Upper lobe of right lung (tissue), 1 donor: ENCODE data around the gene CMIP. TPM values are rescaled to one million over a fixed set of nuclear protein-coding genes. Genes with fewer than 3 reads are reported as not detected.

Experiments used
- ATAC-seq: fragments of 200-7000 bp; cut with Tn5 transposase; one replicate; pipeline ENCODE4 v1.9.1; 2020; ENCODE audit warnings: mild to moderate bottlenecking, moderate library complexity
- DNase-seq: peaks from one replicate; pipeline ENCODE4 v3.0.0-alpha.2; 2020
- H3K27ac ChIP-seq: fragments of 200-600 bp; one replicate; pipeline ENCODE4 v1.8.0; 2022
- H3K27me3 ChIP-seq: fragments of 200-600 bp; one replicate; pipeline ENCODE4 v1.8.0; 2022; ENCODE audit warnings: mild to moderate bottlenecking
- H3K36me3 ChIP-seq: fragments of 200-600 bp; one replicate; pipeline ENCODE4 v1.8.0; 2022
- H3K4me1 ChIP-seq: fragments of 200-600 bp; one replicate; pipeline ENCODE4 v1.8.0; 2022
- H3K4me3 ChIP-seq: fragments of 200-600 bp; one replicate; pipeline ENCODE4 v1.8.0; 2022; ENCODE audit warnings: mild to moderate bottlenecking
- H3K9me3 ChIP-seq: fragments of 200-600 bp; one replicate; pipeline ENCODE4 v1.8.0; 2022
- intact Hi-C: fragments of 100-400 bp; cut with DNase I; formaldehyde crosslinking; loops from one replicate; pipeline ENCODE4 v1.11.0; 2022
- total RNA-seq: library from RNA; stranded (reverse); fragmentation: NEBNext Ultra II Directional; extraction: Animal tissue kit (Norgen Biotek cat#: 25700); gene quantifications from one replicate; pipeline ENCODE4 v1.2.1, GENCODE V29; 2021
- TF ChIP-seq, protein P1 (sequence below): fragments of 200-600 bp; IDR thresholded peaks from one replicate; pipeline ENCODE4 v1.8.0; 2022; ENCODE audit warnings: antibody characterized with exemption
- donor health status: DM: no; HTN: yes; CAD: no; lungs with severe emphysema.

Gene CMIP
- total RNA-seq, 1 donor from 2014 or later, result 73.8 TPM

GRCh38 chr16:81514568-81515258 lies 70.1 kb downstream of the CMIP start:
- TF ChIP-seq, protein P1, sequence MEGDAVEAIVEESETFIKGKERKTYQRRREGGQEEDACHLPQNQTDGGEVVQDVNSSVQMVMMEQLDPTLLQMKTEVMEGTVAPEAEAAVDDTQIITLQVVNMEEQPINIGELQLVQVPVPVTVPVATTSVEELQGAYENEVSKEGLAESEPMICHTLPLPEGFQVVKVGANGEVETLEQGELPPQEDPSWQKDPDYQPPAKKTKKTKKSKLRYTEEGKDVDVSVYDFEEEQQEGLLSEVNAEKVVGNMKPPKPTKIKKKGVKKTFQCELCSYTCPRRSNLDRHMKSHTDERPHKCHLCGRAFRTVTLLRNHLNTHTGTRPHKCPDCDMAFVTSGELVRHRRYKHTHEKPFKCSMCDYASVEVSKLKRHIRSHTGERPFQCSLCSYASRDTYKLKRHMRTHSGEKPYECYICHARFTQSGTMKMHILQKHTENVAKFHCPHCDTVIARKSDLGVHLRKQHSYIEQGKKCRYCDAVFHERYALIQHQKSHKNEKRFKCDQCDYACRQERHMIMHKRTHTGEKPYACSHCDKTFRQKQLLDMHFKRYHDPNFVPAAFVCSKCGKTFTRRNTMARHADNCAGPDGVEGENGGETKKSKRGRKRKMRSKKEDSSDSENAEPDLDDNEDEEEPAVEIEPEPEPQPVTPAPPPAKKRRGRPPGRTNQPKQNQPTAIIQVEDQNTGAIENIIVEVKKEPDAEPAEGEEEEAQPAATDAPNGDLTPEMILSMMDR, result no peak
- DNase-seq (no peak), ATAC-seq (no peak)
- Histone ChIP-seq H3K36me3 (no peaks in the 10 kb centered on the region), H3K4me3 (no peak overlapping the region), H3K27ac (peak overlapping the region; percentile 59), H3K27me3 (no peaks in the 10 kb centered on the region), H3K9me3 (no peaks in the 10 kb centered on the region), H3K4me1 (peaks cover 39% of the 10 kb centered on the region)
- intact Hi-C loops, result no loop called here

DNA sequence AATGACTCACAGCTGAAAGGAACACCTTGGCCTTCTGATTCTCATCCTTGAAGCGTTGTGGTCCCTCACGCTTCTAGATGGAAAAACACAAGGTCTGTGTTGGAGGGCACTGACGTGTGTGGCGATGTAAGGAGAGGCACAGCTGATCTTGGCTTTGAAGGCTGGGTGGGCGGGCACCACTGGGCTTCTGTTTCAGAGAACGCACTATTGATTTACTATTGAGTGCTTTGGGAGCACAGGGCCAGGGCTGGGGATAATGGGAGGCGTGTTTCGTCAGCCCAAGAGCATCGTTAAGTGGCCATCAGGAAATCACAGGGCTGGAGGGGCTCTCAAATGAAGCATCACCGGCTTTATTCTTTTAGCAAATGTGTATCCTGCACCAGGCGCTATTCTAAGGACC lies 70.7 kb downstream of the CMIP start:
- H3K4me1 ChIP-seq, result peaks cover 45% of the 10 kb centered on the region

DNA sequence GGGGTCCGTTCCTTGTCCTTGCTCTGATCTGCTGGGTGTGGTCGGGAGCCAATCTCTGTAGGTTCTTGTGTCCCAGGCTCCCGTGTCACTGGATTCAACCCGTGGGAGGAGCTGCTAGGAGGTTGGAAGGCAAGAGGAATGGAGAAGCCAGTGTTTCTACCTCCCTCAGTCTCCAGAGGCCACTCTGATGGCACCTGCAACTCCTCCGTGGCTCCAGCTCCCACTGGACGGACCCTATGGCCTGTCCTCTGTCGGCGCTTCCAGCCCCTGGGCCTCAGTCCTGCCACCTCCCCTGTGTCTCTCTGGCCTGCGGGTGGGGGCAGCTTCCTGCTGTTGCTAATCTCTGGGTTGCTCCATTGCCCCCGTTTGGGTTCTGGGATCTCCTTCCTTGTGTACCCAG lies 71.1 kb downstream of the CMIP start:
- ATAC-seq (no peak), DNase-seq (no peak)
- Histone ChIP-seq H3K9me3 (no peaks in the 10 kb centered on the region), H3K27me3 (no peaks in the 10 kb centered on the region), H3K36me3 (no peaks in the 10 kb centered on the region), H3K4me3 (no peak overlapping the region), H3K27ac (no peak overlapping the region), H3K4me1 (peaks cover 46% of the 10 kb centered on the region)
- TF ChIP-seq, protein P1, result no peak
- intact Hi-C loops, result no loop called here

More for the DNA sequence above, 70.7 kb downstream of the CMIP start:
- Histone ChIP-seq H3K9me3 (no peaks in the 10 kb centered on the region), H3K27me3 (no peaks in the 10 kb centered on the region), H3K27ac (no peak overlapping the region), H3K4me3 (no peak overlapping the region), H3K36me3 (no peaks in the 10 kb centered on the region)
- ATAC-seq, result no peak
- TF ChIP-seq, protein P1, result no peak
- intact Hi-C loops, result no loop called here
- no peak for DNase-seq

- Histone ChIP-seq H3K9me3 (no peaks in the 10 kb centered on the region), H3K27me3 (no peaks in the 10 kb centered on the region), H3K4me1 (peaks cover 46% of the 10 kb centered on the region), H3K36me3 (no peaks in the 10 kb centered on the region), H3K27ac (no peak overlapping the region), H3K4me3 (no peak overlapping the region)
- DNase-seq (peak; percentile 48), ATAC-seq (no peak)
- TF ChIP-seq, protein P1, result no peak
- intact Hi-C loops, result no loop called here
Observed at GRCh38 chr16:81516478-81517149, 72.0 kb downstream of the CMIP start.

DNA sequence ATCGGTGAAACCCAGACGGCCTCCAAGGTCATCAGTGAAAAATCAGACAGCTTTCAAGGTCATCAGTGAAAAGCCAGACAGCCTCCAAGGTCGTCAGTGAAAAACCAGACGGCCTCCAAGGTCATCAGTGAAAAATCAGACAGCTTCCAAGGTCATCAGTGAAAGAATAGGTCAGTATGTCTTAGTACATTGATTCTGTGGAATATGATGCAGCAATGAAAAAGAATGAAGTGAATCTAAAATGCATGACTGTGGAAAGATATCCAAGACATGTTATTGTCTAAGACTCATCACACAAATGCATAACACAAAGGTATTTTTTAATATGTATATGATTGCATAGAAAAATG lies 72.5 kb downstream of the CMIP start:
- peaks cover 46% of the 10 kb centered on the region for H3K4me1 ChIP-seq
- H3K4me3 ChIP-seq, result no peak overlapping the region
- no peaks in the 10 kb centered on the region for H3K9me3 ChIP-seq
- H3K36me3 ChIP-seq, result no peaks in the 10 kb centered on the region
- DNase-seq, result no peak
- intact Hi-C loops, result no loop called here
- TF ChIP-seq, protein P1, result no peak
- H3K27ac ChIP-seq, result no peak overlapping the region
- no peaks in the 10 kb centered on the region for H3K27me3 ChIP-seq
- ATAC-seq, result no peak
